GM19351 (cell line): Measurements from ENCODE around the gene RAP2B.
"Not testable (repeated sequence)": the region's sequence is repeated elsewhere in the genome, so short reads cannot be mapped to it uniquely, and the experiment has no call there.

Experiments
- ATAC-seq: cut with Tn5 transposase; IDR thresholded peaks from one replicate; pipeline ENCODE4 v1.9.1; 2021; ENCODE audit warnings: mild to moderate bottlenecking, moderate library complexity; ENCODE audit not compliant: unreplicated experiment

RAP2B gene

GRCh38 chr3:153161714-153162512 is at the start of gene RAP2B:
Gene RAP2B (plus strand): TSS chr3:153162226. CDS start chr3:153162694, 468 bp downstream.
- ATAC-seq = peak; percentile 43

- ATAC-seq = no peak
Measured at GRCh38 chr3:153113541-153113940, 48.5 kb upstream of the RAP2B start.

- not testable (repeated sequence) for ATAC-seq
Measured at GRCh38 chr3:153114270-153114669, 47.8 kb upstream of the RAP2B start.

- ATAC-seq = no peak
Measured at GRCh38 chr3:153115326-153115725, 46.7 kb upstream of the RAP2B start.

GRCh38 chr3:153127788-153128187 is 34.2 kb upstream of the RAP2B start:
- no peak for ATAC-seq

- ATAC-seq = no peak
Measured at GRCh38 chr3:153129426-153129825, 32.6 kb upstream of the RAP2B start.

- no peak for ATAC-seq
Measured at GRCh38 chr3:153129866-153130265, 32.2 kb upstream of the RAP2B start.

GRCh38 chr3:153130312-153130977 is 31.6 kb upstream of the RAP2B start:
- ATAC-seq = peak; percentile 97

GRCh38 chr3:153137626-153138025 is 24.4 kb upstream of the RAP2B start:
- no peak for ATAC-seq

- ATAC-seq = peak; percentile 78
Measured at GRCh38 chr3:153138276-153139210, 23.5 kb upstream of the RAP2B start.

GRCh38 chr3:153142961-153143360 is 19.1 kb upstream of the RAP2B start:
- ATAC-seq = no peak

- no peak for ATAC-seq
Measured at GRCh38 chr3:153144071-153144470, 18.0 kb upstream of the RAP2B start.

- ATAC-seq = no peak
Measured at GRCh38 chr3:153144779-153145178, 17.2 kb upstream of the RAP2B start.

- ATAC-seq = no peak
Measured at GRCh38 chr3:153145454-153145853, 16.6 kb upstream of the RAP2B start.

GRCh38 chr3:153146191-153147053 is 15.6 kb upstream of the RAP2B start:
- peak; percentile 51 for ATAC-seq

- ATAC-seq = no peak
Measured at GRCh38 chr3:153150991-153151390, 11.0 kb upstream of the RAP2B start.

- not testable (repeated sequence) for ATAC-seq
Measured at GRCh38 chr3:153155786-153156185, 6.2 kb upstream of the RAP2B start.

GRCh38 chr3:153158189-153158588 is 3.8 kb upstream of the RAP2B start:
- no peak for ATAC-seq

GRCh38 chr3:153158961-153159735 is 2.9 kb upstream of the RAP2B start:
- ATAC-seq = no peak
